ENCODE data around the gene CHST11.

The CHST11 gene

GRCh38 chr12:104455578-104456416 is 951 bp upstream of the CHST11 start:
- TF ChIP-seq CTCF (IDR thresholded peaks at IDR 0.05): no peak

DNA sequence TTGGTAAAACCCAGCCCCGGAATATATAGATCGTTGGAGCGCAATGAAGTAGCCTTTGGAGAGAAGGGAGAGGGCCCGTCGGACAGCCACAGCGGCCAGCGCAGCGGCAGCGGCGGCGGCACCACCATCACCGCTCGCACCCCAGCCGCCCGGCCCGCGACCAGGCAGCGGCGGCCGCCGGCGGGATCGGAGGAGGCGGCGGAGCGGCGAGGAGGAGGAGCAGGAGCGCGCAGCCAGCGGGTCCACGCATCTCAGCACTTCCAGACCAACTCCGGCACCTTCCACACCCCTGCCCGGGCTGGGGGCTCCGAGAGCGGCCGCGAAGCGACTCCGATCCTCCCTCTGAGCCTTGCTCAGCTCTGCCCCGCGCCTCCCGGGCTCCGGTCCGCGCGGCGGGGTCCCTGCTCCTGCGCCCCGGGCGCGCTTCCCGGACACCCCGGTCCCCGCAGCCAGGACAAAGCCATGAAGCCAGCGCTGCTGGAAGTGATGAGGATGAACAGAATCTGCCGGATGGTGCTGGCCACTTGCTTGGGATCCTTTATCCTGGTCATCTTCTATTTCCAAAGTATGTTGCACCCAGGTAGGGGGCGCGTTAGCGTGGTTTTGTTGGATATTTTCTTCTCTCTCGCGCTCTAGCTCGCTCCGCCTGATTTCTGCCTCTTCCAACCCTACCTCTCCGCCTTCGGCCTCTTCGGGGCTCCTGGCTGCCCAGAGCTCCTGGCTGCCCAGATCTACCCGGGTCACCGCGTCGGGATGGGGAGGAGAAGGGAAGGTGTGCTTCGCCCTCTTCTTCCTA is 400 bp downstream of the CHST11 start:
- peak; percentile 62 for TF ChIP-seq CTCF (IDR thresholded peaks at IDR 0.05)

- no peak for TF ChIP-seq CTCF (IDR thresholded peaks at IDR 0.05)
Observed at GRCh38 chr12:104457746-104458693, 1.3 kb downstream of the CHST11 start.

GRCh38 chr12:104458694-104459367 is 2.1 kb downstream of the CHST11 start:
- no peak for TF ChIP-seq CTCF (IDR thresholded peaks at IDR 0.05)

GRCh38 chr12:104459368-104459909 is 2.7 kb downstream of the CHST11 start:
- TF ChIP-seq CTCF (IDR thresholded peaks at IDR 0.05): no peak

- no peak for TF ChIP-seq CTCF (IDR thresholded peaks at IDR 0.05)
Observed at GRCh38 chr12:104460041-104460719, 3.4 kb downstream of the CHST11 start.
